PC-9 (cell line): ENCODE data around the gene ARHGEF40. TPM values are rescaled to one million over a fixed set of nuclear protein-coding genes. Genes with fewer than 3 reads are reported as not detected.

Experiments used
- BruUV-seq: library from RNA; stranded (reverse); fragments of 400-500 nt; replicated peaks from 2 replicates; lab custom pipeline; 2021; lab: Mats Ljungman, UMichigan
- CTCF ChIA-PET: fragments of 300-600 bp; sonication (Branson Sonifier 250); formaldehyde crosslinking; loops from one replicate; lab custom pipeline; 2022; ENCODE audit warnings: antibody characterized with exemption; lab: Charles Lee
- POLR2A ChIA-PET: fragments of 300-600 bp; sonication (Branson Sonifier 250); formaldehyde crosslinking; loops from one replicate; lab custom pipeline; 2022; ENCODE audit warnings: antibody characterized with exemption; ENCODE audit not compliant: unreplicated experiment; lab: Charles Lee
- DNase-seq, 2 experiments: peaks; one replicate each; pipeline versions ENCODE4 v3.0.0 to v3.0.0-alpha.2; 2015 to 2022; ENCODE audit warnings: mixed read lengths in 1 of 2
- H2AFZ ChIP-seq: fragments of 200-600 bp; sonication (generic); 2 replicates; pipeline ENCODE4 v1.8.1; 2017; ENCODE audit warnings: antibody characterized with exemption
- H3F3A ChIP-seq: fragments of 200-600 bp; sonication (generic); 2 replicates; pipeline ENCODE4 v1.8.1; 2017; ENCODE audit warnings: antibody characterized with exemption, mild to moderate bottlenecking, low read depth; ENCODE audit not compliant: insufficient read depth
- H3K27ac ChIP-seq: fragments of 200-600 bp; sonication (generic); 2 replicates; pipeline ENCODE4 v1.6.1; 2016; ENCODE audit warnings: mixed run types
- H3K27me3 ChIP-seq: fragments of 200-600 bp; sonication (generic); 2 replicates; pipeline ENCODE4 v1.6.1; 2016; ENCODE audit warnings: low read depth, mixed run types; ENCODE audit not compliant: insufficient read depth
- H3K36me3 ChIP-seq: fragments of 200-600 bp; sonication (generic); 2 replicates; pipeline ENCODE4 v1.6.1; 2016; ENCODE audit warnings: low read depth, mixed run types
- H3K4me1 ChIP-seq: fragments of 200-600 bp; sonication (generic); replicated peaks from 2 replicates; pipeline ENCODE4 v1.6.1; 2016; ENCODE audit warnings: mixed run types; ENCODE audit not compliant: insufficient read depth
- H3K4me2 ChIP-seq: fragments of 200-600 bp; sonication (generic); 2 replicates; pipeline ENCODE4 v1.6.1; 2017; ENCODE audit warnings: mixed run types
- H3K4me3 ChIP-seq: fragments of 200-600 bp; sonication (generic); 2 replicates; pipeline ENCODE4 v1.6.1; 2016; ENCODE audit warnings: mixed run types
- H3K79me2 ChIP-seq: fragments of 200-600 bp; sonication (generic); 2 replicates; pipeline ENCODE4 v1.6.1; 2017; ENCODE audit warnings: low read depth, mixed run types
- H3K9me2 ChIP-seq: fragments of 200-600 bp; sonication (generic); 2 replicates; pipeline ENCODE4 v1.8.1; 2017; ENCODE audit warnings: mild to moderate bottlenecking; ENCODE audit not compliant: insufficient read depth
- H3K9me3 ChIP-seq: fragments of 200-600 bp; sonication (generic); 2 replicates; pipeline ENCODE4 v1.8.1; 2016; ENCODE audit warnings: low read depth; ENCODE audit not compliant: insufficient read depth
- H4K20me1 ChIP-seq: fragments of 200-600 bp; sonication (generic); 2 replicates; pipeline ENCODE4 v1.8.1; 2017; ENCODE audit not compliant: insufficient read depth
- CTCF ChIP-seq: fragments of 200-600 bp; sonication (generic); conservative IDR thresholded peaks from 2 replicates; pipeline ENCODE4 v1.6.1; 2017; ENCODE audit warnings: mixed run types, antibody characterized with exemption, mild to moderate bottlenecking, moderate library complexity
- EZH2 ChIP-seq: fragments of 200-600 bp; sonication (generic); IDR thresholded peaks from 2 replicates; pipeline ENCODE4 v1.8.0; 2017; ENCODE audit warnings: antibody characterized with exemption, low read depth
- intact Hi-C: fragments of 100-400 bp; cut with micrococcal nuclease; formaldehyde crosslinking; loops from one replicate; pipeline ENCODE4 v1.10.0; 2022; ENCODE audit not compliant: unreplicated experiment
- total RNA-seq: library from RNA; stranded (reverse); gene quantifications from 2 replicates; pipeline ENCODE4 v1.2.3, GENCODE V29; 2021

The ARHGEF40 gene
- total RNA-seq, 1 experiment from 2014 or later: 13.0 TPM

- H3F3A ChIP-seq: no peaks in the 10 kb centered on the region
- no peaks in the 10 kb centered on the region for H3K27me3 ChIP-seq
- CTCF ChIA-PET: no interaction called here
- no peaks in the 10 kb centered on the region for H3K36me3 ChIP-seq
- no peak for DNase-seq
- H3K4me2 ChIP-seq: no peak overlapping the region
- no peak overlapping the region for H2AFZ ChIP-seq
- no peaks in the 10 kb centered on the region for H4K20me1 ChIP-seq
- H3K9me2 ChIP-seq: no peaks in the 10 kb centered on the region
- no peak overlapping the region for H3K4me3 ChIP-seq
- intact Hi-C loops: loop anchor here (10.0 kb wide), 1 partner anchor 46 kb away; no protein-coding TSS in a partner anchor
- BruUV-seq: no TSS peak
- H3K9me3 ChIP-seq: no peaks in the 10 kb centered on the region
- no peak for TF ChIP-seq CTCF
- no peak overlapping the region for H3K27ac ChIP-seq
- no peaks in the 10 kb centered on the region for H3K79me2 ChIP-seq
- H3K4me1 ChIP-seq: no peaks in the 10 kb centered on the region
- POLR2A ChIA-PET: no interaction called here
These were observed 9.3 kb upstream of the ARHGEF40 start for GRCh38 chr14:21060614-21061346.

DNA sequence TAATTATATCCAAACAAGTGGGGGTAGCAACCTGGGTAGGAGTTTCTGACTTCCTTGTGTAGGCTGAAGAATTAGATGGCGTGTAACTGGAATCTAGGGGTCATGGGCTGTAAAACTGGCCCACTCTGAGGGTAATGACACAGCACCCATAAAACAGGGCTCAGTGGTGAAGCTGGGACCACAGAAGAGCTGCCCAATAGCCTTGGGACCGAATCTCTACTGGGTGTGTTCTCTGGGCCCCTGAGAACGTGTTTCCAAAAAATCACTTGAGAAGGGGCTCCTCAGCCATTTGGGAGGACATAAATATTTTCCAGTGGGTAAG, 8.8 kb upstream of the ARHGEF40 start:
- no TSS peak for BruUV-seq
- no peaks in the 10 kb centered on the region for H3K9me2 ChIP-seq
- H3K4me3 ChIP-seq: no peak overlapping the region
- no peaks in the 10 kb centered on the region for H3K36me3 ChIP-seq
- no peaks in the 10 kb centered on the region for H3F3A ChIP-seq
- TF ChIP-seq EZH2 (no peak), CTCF (no peak)
- ChIA-PET CTCF (no interaction called here), POLR2A (no interaction called here)
- H4K20me1 ChIP-seq: no peaks in the 10 kb centered on the region
- DNase-seq: no peak
- H3K4me2 ChIP-seq: no peak overlapping the region
- H3K9me3 ChIP-seq: no peaks in the 10 kb centered on the region
- no peaks in the 10 kb centered on the region for H3K79me2 ChIP-seq
- H3K27ac ChIP-seq: no peak overlapping the region
- no peaks in the 10 kb centered on the region for H3K27me3 ChIP-seq
- no peak overlapping the region for H2AFZ ChIP-seq
- no peaks in the 10 kb centered on the region for H3K4me1 ChIP-seq
- intact Hi-C loops: loop anchor here (10.0 kb wide), 1 partner anchor 47 kb away; no protein-coding TSS in a partner anchor

GRCh38 chr14:21063479-21063878, 6.6 kb upstream of the ARHGEF40 start:
- H3F3A ChIP-seq: no peaks in the 10 kb centered on the region
- TF ChIP-seq EZH2: no peak
- no peak for TF ChIP-seq CTCF
- no peaks in the 10 kb centered on the region for H3K9me3 ChIP-seq
- BruUV-seq: no TSS peak
- no peaks in the 10 kb centered on the region for H3K79me2 ChIP-seq
- H3K4me2 ChIP-seq: no peak overlapping the region
- intact Hi-C loops: loop anchor here (10.0 kb wide), 1 partner anchor 49 kb away; no protein-coding TSS in a partner anchor
- no peak overlapping the region for H3K27ac ChIP-seq
- H3K27me3 ChIP-seq: no peaks in the 10 kb centered on the region; the same call in 1 of the 2 replicates
- CTCF ChIA-PET: no interaction called here
- H2AFZ ChIP-seq: no peak overlapping the region
- no peaks in the 10 kb centered on the region for H3K4me1 ChIP-seq
- H3K4me3 ChIP-seq: no peak overlapping the region
- H3K9me2 ChIP-seq: no peaks in the 10 kb centered on the region
- H4K20me1 ChIP-seq: no peaks in the 10 kb centered on the region
- POLR2A ChIA-PET: no interaction called here
- DNase-seq: no peak
- H3K36me3 ChIP-seq: no peaks in the 10 kb centered on the region
